Calu3 (cell line): ENCODE results near the gene PYGM. TPM values are rescaled to one million over a fixed set of nuclear protein-coding genes. Genes with fewer than 3 reads are reported as not detected.

Experiments
- BruUV-seq: library from RNA; stranded (reverse); fragments of 400-500 nt; replicated peaks from 2 replicates; lab custom pipeline; 2021; lab: Mats Ljungman, UMichigan
- CTCF ChIA-PET: fragments of 300-600 bp; sonication (Branson Sonifier 250); formaldehyde crosslinking; loops from one replicate; lab custom pipeline; 2022; ENCODE audit warnings: antibody characterized with exemption; lab: Charles Lee
- DNase-seq: peaks from one replicate; pipeline ENCODE4 v3.0.0; 2022
- H3K27ac Mint-ChIP-seq: one replicate; pipeline ENCODE4 v1.8.0; 2022; ENCODE audit warnings: mixed read lengths; ENCODE audit not compliant: unreplicated experiment
- H3K27me3 Mint-ChIP-seq: one replicate; pipeline ENCODE4 v1.8.0; 2022; ENCODE audit warnings: mixed read lengths; ENCODE audit not compliant: unreplicated experiment
- H3K36me3 Mint-ChIP-seq: one replicate; pipeline ENCODE4 v1.8.0; 2022; ENCODE audit warnings: mild to moderate bottlenecking, moderate library complexity, mixed read lengths; ENCODE audit not compliant: insufficient read depth, unreplicated experiment
- H3K4me1 Mint-ChIP-seq: one replicate; pipeline ENCODE4 v1.8.0; 2022; ENCODE audit warnings: mild to moderate bottlenecking, low read depth, mixed read lengths; ENCODE audit not compliant: unreplicated experiment
- H3K4me3 Mint-ChIP-seq: one replicate; pipeline ENCODE4 v1.8.0; 2022; ENCODE audit warnings: mild to moderate bottlenecking, low read depth, moderate library complexity, mixed read lengths; ENCODE audit not compliant: unreplicated experiment
- H3K9me3 Mint-ChIP-seq: one replicate; pipeline ENCODE4 v1.8.0; 2022; ENCODE audit warnings: low read depth, mixed read lengths; ENCODE audit not compliant: unreplicated experiment
- CTCF ChIP-seq: fragments of 200-600 bp; IDR thresholded peaks from one replicate; pipeline ENCODE4 v1.8.0; 2022; ENCODE audit warnings: antibody characterized with exemption; ENCODE audit not compliant: unreplicated experiment
- intact Hi-C: fragments of 100-400 bp; cut with micrococcal nuclease; formaldehyde crosslinking; loops from one replicate; pipeline ENCODE4 v1.10.0; 2022; ENCODE audit not compliant: unreplicated experiment
- total RNA-seq: library from RNA; stranded (reverse); gene quantifications from 2 replicates; pipeline ENCODE4 v1.2.3, GENCODE V29; 2022

The PYGM gene
- total RNA-seq, 1 experiment from 2014 or later, result 1.4 TPM

- Mint-ChIP-seq H3K4me3 (no peak overlapping the region), H3K27me3 (peaks cover 97% of the 10 kb centered on the region), H3K4me1 (no peaks in the 10 kb centered on the region), H3K9me3 (no peaks in the 10 kb centered on the region), H3K27ac (no peak overlapping the region), H3K36me3 (no peaks in the 10 kb centered on the region)
- no peak for TF ChIP-seq CTCF
- BruUV-seq, result no TSS peak
- DNase-seq, result no peak
- CTCF ChIA-PET, result no interaction called here
- intact Hi-C loops, result no loop called here
Observed at GRCh38 chr11:64719406-64719805, 40.4 kb downstream of the PYGM start.

- no peaks in the 10 kb centered on the region for H3K36me3 Mint-ChIP-seq
- BruUV-seq, result no TSS peak
- CTCF ChIA-PET, result no interaction called here
- no peak for TF ChIP-seq CTCF
- no peak overlapping the region for H3K4me3 Mint-ChIP-seq
- intact Hi-C loops, result no loop called here
- no peaks in the 10 kb centered on the region for H3K9me3 Mint-ChIP-seq
- no peak for DNase-seq
- H3K4me1 Mint-ChIP-seq, result no peaks in the 10 kb centered on the region
- no peak overlapping the region for H3K27ac Mint-ChIP-seq
- peaks cover 97% of the 10 kb centered on the region for H3K27me3 Mint-ChIP-seq
Observed at GRCh38 chr11:64718780-64719124, 41.0 kb downstream of the PYGM start.

- TF ChIP-seq CTCF, result no peak
- no TSS peak for BruUV-seq
- intact Hi-C loops, result no loop called here
- Mint-ChIP-seq H3K4me1 (no peaks in the 10 kb centered on the region), H3K4me3 (no peak overlapping the region), H3K27ac (no peak overlapping the region), H3K36me3 (no peaks in the 10 kb centered on the region), H3K27me3 (peaks cover 96% of the 10 kb centered on the region), H3K9me3 (no peaks in the 10 kb centered on the region)
- DNase-seq, result no peak
- CTCF ChIA-PET, result no interaction called here
Observed at GRCh38 chr11:64718084-64718779, 41.5 kb downstream of the PYGM start.

- CTCF ChIA-PET, result no interaction called here
- BruUV-seq, result no TSS peak
- no peak overlapping the region for H3K27ac Mint-ChIP-seq
- H3K4me1 Mint-ChIP-seq, result no peaks in the 10 kb centered on the region
- peaks cover 92% of the 10 kb centered on the region for H3K27me3 Mint-ChIP-seq
- DNase-seq, result no peak
- no peaks in the 10 kb centered on the region for H3K9me3 Mint-ChIP-seq
- intact Hi-C loops, result no loop called here
- TF ChIP-seq CTCF, result no peak
- H3K36me3 Mint-ChIP-seq, result no peaks in the 10 kb centered on the region
- no peak overlapping the region for H3K4me3 Mint-ChIP-seq
Observed at GRCh38 chr11:64717268-64717578, 42.6 kb downstream of the PYGM start.
